H9 (cell line): ENCODE data around the gene TMEM186. TPM values are rescaled to one million over a fixed set of nuclear protein-coding genes. Genes with fewer than 3 reads are reported as not detected.

ENCODE experiments used
- DNase-seq: peaks from one replicate; pipeline ENCODE4 v3.0.0-alpha.2; 2017
- H2AFZ ChIP-seq: one replicate; pipeline ENCODE4 v1.6.1; 2013; ENCODE audit warnings: mild to moderate bottlenecking, low read length, control low read depth, moderate library complexity
- H2AK5ac ChIP-seq: 2 replicates; pipeline ENCODE4 v1.6.1; 2013; ENCODE audit warnings: low read length, control low read depth, mixed read lengths; ENCODE audit not compliant: insufficient read length
- H2BK120ac ChIP-seq: one replicate; pipeline ENCODE4 v1.6.1; 2013; ENCODE audit warnings: low read depth, mild to moderate bottlenecking, low read length, control low read depth, inconsistent platforms; ENCODE audit not compliant: poor library complexity, severe bottlenecking
- H2BK12ac ChIP-seq: 2 replicates; pipeline ENCODE4 v1.6.1; 2013; ENCODE audit warnings: low read length, control low read depth, mixed read lengths, low read depth; ENCODE audit not compliant: insufficient read length
- H2BK15ac ChIP-seq: 2 replicates; pipeline ENCODE4 v1.6.1; 2013; ENCODE audit warnings: low read depth, low read length, control low read depth
- H2BK20ac ChIP-seq: one replicate; pipeline ENCODE4 v1.6.1; 2013; ENCODE audit warnings: low read depth, mild to moderate bottlenecking, low read length, control low read depth, inconsistent platforms; ENCODE audit not compliant: poor library complexity, severe bottlenecking
- H2BK5ac ChIP-seq: 2 replicates; pipeline ENCODE4 v1.6.1; 2013; ENCODE audit warnings: low read length, control low read depth, mixed read lengths; ENCODE audit not compliant: insufficient read length
- H3K14ac ChIP-seq: 2 replicates; pipeline ENCODE4 v1.6.1; 2013; ENCODE audit warnings: low read length, control low read depth; ENCODE audit not compliant: insufficient read depth
- H3K18ac ChIP-seq: 2 replicates; pipeline ENCODE4 v1.6.1; 2013; ENCODE audit warnings: low read depth, mild to moderate bottlenecking, mixed read lengths, low read length, control low read depth; ENCODE audit not compliant: insufficient read length
- H3K23ac ChIP-seq: 2 replicates; pipeline ENCODE4 v1.6.1; 2013; ENCODE audit warnings: low read length, control low read depth, mixed read lengths, low read depth; ENCODE audit not compliant: insufficient read length
- H3K23me2 ChIP-seq: 2 replicates; pipeline ENCODE4 v1.6.1; 2013; ENCODE audit warnings: low read depth, mild to moderate bottlenecking, mixed read lengths, low read length, control low read depth; ENCODE audit not compliant: insufficient read length, poor library complexity, severe bottlenecking
- H3K27ac ChIP-seq: 2 replicates; pipeline ENCODE4 v1.5.1; 2013; ENCODE audit warnings: low read length, control low read depth, mixed read lengths, low read depth; ENCODE audit not compliant: insufficient read length
- H3K27me3 ChIP-seq: 2 replicates; pipeline ENCODE4 v1.6.1; 2013; ENCODE audit warnings: low read length, control low read depth, inconsistent platforms; ENCODE audit not compliant: insufficient read depth
- H3K4ac ChIP-seq: 2 replicates; pipeline ENCODE4 v1.6.1; 2013; ENCODE audit warnings: low read depth, mild to moderate bottlenecking, control low read depth, inconsistent platforms, low read length, moderate library complexity
- H3K4me1 ChIP-seq: 2 replicates; pipeline ENCODE4 v1.6.1; 2013; ENCODE audit warnings: low read length, control low read depth, inconsistent platforms; ENCODE audit not compliant: insufficient read depth
- H3K4me2 ChIP-seq: 2 replicates; pipeline ENCODE4 v1.6.1; 2013; ENCODE audit warnings: low read length, control low read depth, mixed read lengths; ENCODE audit not compliant: insufficient read length, insufficient read depth
- H3K56ac ChIP-seq: 2 replicates; pipeline ENCODE4 v1.6.1; 2013; ENCODE audit warnings: low read depth, mild to moderate bottlenecking, mixed read lengths, low read length, control low read depth; ENCODE audit not compliant: insufficient read length
- H3K79me1 ChIP-seq: 2 replicates; pipeline ENCODE4 v1.6.1; 2013; ENCODE audit warnings: low read depth, mild to moderate bottlenecking, moderate library complexity, low read length, control low read depth, inconsistent platforms; ENCODE audit not compliant: insufficient read depth, poor library complexity, severe bottlenecking
- H3K79me2 ChIP-seq: 2 replicates; pipeline ENCODE4 v1.6.1; 2013; ENCODE audit warnings: low read length, control low read depth, inconsistent platforms; ENCODE audit not compliant: insufficient read depth
- H3K9ac ChIP-seq: 2 replicates; pipeline ENCODE4 v1.6.1; 2013; ENCODE audit warnings: low read length, control low read depth, mixed read lengths; ENCODE audit not compliant: insufficient read length; ENCODE audit errors: extremely low read depth
- H3K9me3 ChIP-seq: one replicate; pipeline ENCODE4 v1.6.1; 2013; ENCODE audit warnings: low read depth, low read length, inconsistent platforms; ENCODE audit not compliant: control insufficient read depth
- H3T11ph ChIP-seq: one replicate; pipeline ENCODE4 v1.6.1; 2013; ENCODE audit warnings: mild to moderate bottlenecking, low read length, control low read depth, inconsistent platforms
- H4K20me1 ChIP-seq: one replicate; pipeline ENCODE4 v1.6.1; 2013; ENCODE audit not compliant: control insufficient read depth, insufficient read length, insufficient read depth
- H4K5ac ChIP-seq: 2 replicates; pipeline ENCODE4 v1.6.1; 2013; ENCODE audit warnings: low read depth, mild to moderate bottlenecking, mixed read lengths, low read length, control low read depth; ENCODE audit not compliant: insufficient read length
- H4K8ac ChIP-seq: replicated peaks from 2 replicates; pipeline ENCODE4 v1.6.1; 2013; ENCODE audit warnings: low read length, control low read depth, mixed read lengths, low read depth; ENCODE audit not compliant: insufficient read length
- H4K91ac ChIP-seq: 2 replicates; pipeline ENCODE4 v1.6.1; 2013; ENCODE audit warnings: low read depth, mild to moderate bottlenecking, moderate library complexity, mixed read lengths, low read length, control low read depth; ENCODE audit not compliant: insufficient read length
- H3K27ac Mint-ChIP-seq, 3 experiments: 2 replicates in 2 of 3; 3 replicates in 1 of 3; pipeline ENCODE4 v1.8.0; 2020 to 2021; ENCODE audit warnings: mixed read lengths in 3 of 3, mild to moderate bottlenecking in 1 of 3, moderate library complexity in 1 of 3
- H3K27me3 Mint-ChIP-seq: 2 replicates; pipeline ENCODE4 v1.8.0; 2021; ENCODE audit warnings: low read depth, mild to moderate bottlenecking, moderate library complexity, mixed read lengths
- H3K36me3 Mint-ChIP-seq, 3 experiments: 2 replicates in 2 of 3; 3 replicates in 1 of 3; pipeline ENCODE4 v1.8.0; 2020 to 2021; ENCODE audit warnings: low read depth in 3 of 3, mixed read lengths in 3 of 3; ENCODE audit not compliant: insufficient read depth in 1 of 3
- H3K4me1 Mint-ChIP-seq, 2 experiments: 2 replicates each; pipeline ENCODE4 v1.8.0; 2020; ENCODE audit warnings: mixed read lengths in 2 of 2
- H3K4me3 Mint-ChIP-seq, 2 experiments: 2 replicates in 1 of 2; 3 replicates in 1 of 2; pipeline ENCODE4 v1.8.0; 2020 to 2021; ENCODE audit warnings: mild to moderate bottlenecking in 2 of 2, mixed read lengths in 2 of 2, moderate library complexity in 1 of 2
- H3K9me3 Mint-ChIP-seq, 2 experiments: 2 replicates in 1 of 2; 3 replicates in 1 of 2; pipeline ENCODE4 v1.8.0; 2020; ENCODE audit warnings: mild to moderate bottlenecking in 2 of 2, mixed read lengths in 2 of 2, moderate library complexity in 1 of 2
- CTCF ChIP-seq: fragments of 200-600 bp; sonication (generic); conservative IDR thresholded peaks from 3 replicates; pipeline ENCODE4 v1.8.0; 2021; ENCODE audit warnings: antibody characterized with exemption, mild to moderate bottlenecking
- WGBS: extraction: QIAGEN DNeasy Blood & Tissue Kit; methylation state at CpG from one replicate; pipeline ENCODE4 v1.1.7; 2013; ENCODE audit warnings: missing lambda C conversion rate, low lambda C conversion rate, mixed read lengths; ENCODE audit not compliant: insufficient read length; ENCODE audit errors: extremely low coverage; 5-methylcytosine and 5-hydroxymethylcytosine counted together
- total RNA-seq: library from RNA; stranded (reverse); gene quantifications from 2 replicates; pipeline ENCODE4 v1.2.1, GENCODE V29; 2021

The TMEM186 gene
- total RNA-seq, 1 experiment from 2014 or later: 9.6 TPM

GRCh38 chr16:8768283-8768682 is 29.2 kb downstream of the TMEM186 start:
- H2BK12ac ChIP-seq: no peak overlapping the region
- Mint-ChIP-seq H3K27ac (peak overlapping the region in 1 of 3 experiments; percentile 9; a peak in 2 of 7 replicates), H3K4me3 (no peak overlapping the region), H3K4me1 (peaks cover 13 to 14% of the 10 kb centered on the region in 2 experiments), H3K9me3 (no peaks in the 10 kb centered on the region), H3K27me3 (no peaks in the 10 kb centered on the region), H3K36me3 (no peaks in the 10 kb centered on the region; a peak in 1 of 7 replicates)
- no peak overlapping the region for H3K4ac ChIP-seq
- H2AK5ac ChIP-seq: no peak overlapping the region
- H2BK15ac ChIP-seq: no peak overlapping the region
- H3K14ac ChIP-seq: no peak overlapping the region
- H2BK5ac ChIP-seq: no peak overlapping the region
- no CpG with 5 or more reads among the region's 12 CpGs for WGBS
- no peak overlapping the region for H2BK120ac ChIP-seq
- no peaks in the 10 kb centered on the region for H3K79me2 ChIP-seq
- H3K23me2 ChIP-seq: no peaks in the 10 kb centered on the region
- no peak overlapping the region for H3K18ac ChIP-seq
- no peak overlapping the region for H3T11ph ChIP-seq
- H3K9ac ChIP-seq: no peak overlapping the region
- TF ChIP-seq CTCF: no peak
- no peaks in the 10 kb centered on the region for H3K9me3 ChIP-seq
- no peak overlapping the region for H3K4me2 ChIP-seq
- H3K56ac ChIP-seq: no peak overlapping the region
- no peak overlapping the region for H4K5ac ChIP-seq
- H3K4me1 ChIP-seq: no peaks in the 10 kb centered on the region
- H2AFZ ChIP-seq: no peak overlapping the region
- no peak overlapping the region for H2BK20ac ChIP-seq
- H3K27me3 ChIP-seq: no peaks in the 10 kb centered on the region
- H3K79me1 ChIP-seq: no peaks in the 10 kb centered on the region
- H3K23ac ChIP-seq: no peak overlapping the region
- H4K8ac ChIP-seq: no peak overlapping the region
- H3K27ac ChIP-seq: no peak overlapping the region
- no peaks in the 10 kb centered on the region for H4K20me1 ChIP-seq
- H4K91ac ChIP-seq: no peak overlapping the region
- no peak for DNase-seq
